ENCODE measurements around the gene THG1L.
A peak's percentile ranks its signal among the peaks of the same experiment; 100 is the strongest.
"Not testable (repeated sequence)": the region's sequence is repeated elsewhere in the genome, so short reads cannot be mapped to it uniquely, and the experiment has no call there.

THG1L gene

GRCh38 chr5:157731272-157732129, at the start of gene THG1L:
Gene THG1L, plus strand, starts transcription at chr5:157731420. Its CDS starts 21 bp downstream, at chr5:157731441.
- DNase-seq (ENCODE audit: extremely low read depth in 1 of 2, low read depth in 1 of 2) = peak; percentile 95 to 96

GRCh38 chr5:157682257-157682656, 49.0 kb upstream of the THG1L start:
- DNase-seq (ENCODE audit: extremely low read depth in 1 of 2, low read depth in 1 of 2) = no peak

- DNase-seq (ENCODE audit: extremely low read depth in 1 of 2, low read depth in 1 of 2) = not testable (repeated sequence)
Observed at GRCh38 chr5:157686276-157687197, 44.7 kb upstream of the THG1L start.

GRCh38 chr5:157687198-157687554, 44.0 kb upstream of the THG1L start:
- no peak for DNase-seq (ENCODE audit: extremely low read depth in 1 of 2, low read depth in 1 of 2)

- no peak for DNase-seq (ENCODE audit: extremely low read depth in 1 of 2, low read depth in 1 of 2)
Observed at GRCh38 chr5:157689942-157690689, 41.1 kb upstream of the THG1L start.

GRCh38 chr5:157690690-157691433, 40.4 kb upstream of the THG1L start:
- DNase-seq (ENCODE audit: extremely low read depth in 1 of 2, low read depth in 1 of 2) = no peak

GRCh38 chr5:157693816-157694215, 37.4 kb upstream of the THG1L start:
- DNase-seq (ENCODE audit: extremely low read depth in 1 of 2, low read depth in 1 of 2) = not testable (repeated sequence)

- DNase-seq (ENCODE audit: extremely low read depth in 1 of 2, low read depth in 1 of 2) = not testable (repeated sequence)
Observed at GRCh38 chr5:157696154-157696553, 35.1 kb upstream of the THG1L start.

- DNase-seq (ENCODE audit: extremely low read depth in 1 of 2, low read depth in 1 of 2) = not testable (repeated sequence)
Observed at GRCh38 chr5:157698674-157699073, 32.5 kb upstream of the THG1L start.

- DNase-seq (ENCODE audit: extremely low read depth in 1 of 2, low read depth in 1 of 2) = no peak
Observed at GRCh38 chr5:157703736-157704135, 27.5 kb upstream of the THG1L start.

- no peak for DNase-seq (ENCODE audit: extremely low read depth in 1 of 2, low read depth in 1 of 2)
Observed at GRCh38 chr5:157708866-157709265, 22.4 kb upstream of the THG1L start.

GRCh38 chr5:157709346-157709745, 21.9 kb upstream of the THG1L start:
- no peak for DNase-seq (ENCODE audit: extremely low read depth in 1 of 2, low read depth in 1 of 2)

- no peak for DNase-seq (ENCODE audit: extremely low read depth in 1 of 2, low read depth in 1 of 2)
Observed at GRCh38 chr5:157710431-157710830, 20.8 kb upstream of the THG1L start.

- no peak for DNase-seq (ENCODE audit: extremely low read depth in 1 of 2, low read depth in 1 of 2)
Observed at GRCh38 chr5:157710882-157711281, 20.3 kb upstream of the THG1L start.

- DNase-seq (ENCODE audit: extremely low read depth in 1 of 2, low read depth in 1 of 2) = no peak
Observed at GRCh38 chr5:157713830-157714595, 17.2 kb upstream of the THG1L start.

GRCh38 chr5:157714596-157714864, 16.7 kb upstream of the THG1L start:
- DNase-seq (ENCODE audit: extremely low read depth in 1 of 2, low read depth in 1 of 2) = no peak

- DNase-seq (ENCODE audit: extremely low read depth in 1 of 2, low read depth in 1 of 2) = no peak
Observed at GRCh38 chr5:157718519-157718918, 12.7 kb upstream of the THG1L start.

- DNase-seq (ENCODE audit: extremely low read depth in 1 of 2, low read depth in 1 of 2) = no peak
Observed at GRCh38 chr5:157719245-157719644, 12.0 kb upstream of the THG1L start.

GRCh38 chr5:157721159-157721558, 10.1 kb upstream of the THG1L start:
- no peak for DNase-seq (ENCODE audit: extremely low read depth in 1 of 2, low read depth in 1 of 2)

- not testable (repeated sequence) for DNase-seq (ENCODE audit: extremely low read depth in 1 of 2, low read depth in 1 of 2)
Observed at GRCh38 chr5:157722895-157723294, 8.3 kb upstream of the THG1L start.
